ENCODE data around the gene HS3ST4. TPM values are rescaled to one million over a fixed set of nuclear protein-coding genes. Genes with fewer than 3 reads are reported as not detected.

Gene HS3ST4
- total and polyA plus RNA-seq, 2 experiments from 2014 or later = 0.44 to 2.1 TPM

GRCh38 chr16:25827709-25828108 is 135.9 kb downstream of the HS3ST4 start (continued):
- no peak for TF ChIP-seq REST (IDR thresholded peaks at IDR 0.05; ENCODE audit: unreplicated experiment)
- no peak for TF ChIP-seq EZH2 (IDR thresholded peaks at IDR 0.05; ENCODE audit: low read depth, unreplicated experiment)
- no peak for TF ChIP-seq NANOG (IDR thresholded peaks at IDR 0.05; ENCODE audit: borderline replicate concordance)

GRCh38 chr16:25828510-25828909 is 136.8 kb downstream of the HS3ST4 start:
- Histone ChIP-seq H3K79me2 (replicated peaks; ENCODE audit: insufficient read depth) (no peaks in the 10 kb centered on the region), H3K9me2 (ENCODE audit: insufficient read depth) (0 out of 2 replicates have a peak, but pooled peaks cover 3% of the 10 kb centered on the region), H3K4me3 (no peak overlapping the region), H3K27me3 (ENCODE audit: insufficient read depth) (no peaks in the 10 kb centered on the region), H3K27ac (ENCODE audit: low read depth) (no peak overlapping the region), H2AFZ (no peak overlapping the region), H3F3A (replicated peaks; ENCODE audit: low read depth) (no peaks in the 10 kb centered on the region), H3K4me1 (ENCODE audit: insufficient read depth) (no peaks in the 10 kb centered on the region), H3K36me3 (ENCODE audit: insufficient read depth) (no peaks in the 10 kb centered on the region; the same call in 1 of the 2 replicates), H4K20me1 (replicated peaks; ENCODE audit: insufficient read depth) (no peaks in the 10 kb centered on the region), H3K4me2 (no peak overlapping the region)
- DNase-seq (ENCODE audit: low spot score) = no peak
- Mint-ChIP-seq H3K27ac (no peak overlapping the region), H3K27me3 (ENCODE audit: insufficient read depth, low read depth, poor library complexity) (peaks cover 4% of the 10 kb centered on the region), H3K4me3 (no peak overlapping the region), H3K36me3 (ENCODE audit: low read depth) (peaks cover 39% of the 10 kb centered on the region), H3K4me1 (0 out of 3 replicates have a peak, but pooled peaks cover under 1% of the 10 kb centered on the region), H3K9me3 (peaks cover 89% of the 10 kb centered on the region)
- ATAC-seq = no peak
- TF ChIP-seq POLR2AphosphoS5 (IDR thresholded peaks at IDR 0.05; ENCODE audit: low read depth) = no peak

GRCh38 chr16:25832291-25832690 is 140.5 kb downstream of the HS3ST4 start:
- H3K79me2 ChIP-seq (replicated peaks; ENCODE audit: insufficient read depth) = no peaks in the 10 kb centered on the region
- no peaks in the 10 kb centered on the region; the same call in 1 of the 2 replicates for H3K4me1 ChIP-seq (ENCODE audit: insufficient read depth)
- H3K4me2 ChIP-seq = no peak overlapping the region
- TF ChIP-seq ZNF331 (CRISPR knock-in tag; IDR thresholded peaks at IDR 0.05; ENCODE audit: low read depth) (no peak), POLR2AphosphoS5 (IDR thresholded peaks at IDR 0.05; ENCODE audit: low read depth) (no peak), EZH2phosphoT487 (IDR thresholded peaks at IDR 0.05; ENCODE audit: unreplicated experiment) (no peak)
- no peak overlapping the region for H3K27ac ChIP-seq (ENCODE audit: low read depth)
- H4K20me1 ChIP-seq (replicated peaks; ENCODE audit: insufficient read depth) = no peaks in the 10 kb centered on the region
- H3K4me3 ChIP-seq = no peak overlapping the region
- no peak overlapping the region for H3K27ac Mint-ChIP-seq
- H3K9me3 Mint-ChIP-seq = peaks cover 81% of the 10 kb centered on the region
- H3K27me3 Mint-ChIP-seq (ENCODE audit: insufficient read depth, low read depth, poor library complexity) = peaks cover 4% of the 10 kb centered on the region
- H2AFZ ChIP-seq = no peak overlapping the region
- no peak for ATAC-seq
- H3K36me3 ChIP-seq (ENCODE audit: insufficient read depth) = no peaks in the 10 kb centered on the region; the same call in 1 of the 2 replicates
- H3K36me3 Mint-ChIP-seq (ENCODE audit: low read depth) = peaks cover 24% of the 10 kb centered on the region
- no peak overlapping the region for H3K4me3 Mint-ChIP-seq
- H3K4me1 Mint-ChIP-seq = peaks cover 10% of the 10 kb centered on the region; the same call in 2 of the 3 replicates
- no peak for DNase-seq (ENCODE audit: low spot score)
- no peaks in the 10 kb centered on the region for H3F3A ChIP-seq (replicated peaks; ENCODE audit: low read depth)
- no peaks in the 10 kb centered on the region for H3K27me3 ChIP-seq (ENCODE audit: insufficient read depth)
- no peaks in the 10 kb centered on the region for H3K9me2 ChIP-seq (ENCODE audit: insufficient read depth)
